ENCODE data around the gene RPS6KA5. TPM values are rescaled to one million over a fixed set of nuclear protein-coding genes. Genes with fewer than 3 reads are reported as not detected.

Gene RPS6KA5
- total RNA-seq, 1 experiment from 2014 or later: 3.8 TPM

DNA sequence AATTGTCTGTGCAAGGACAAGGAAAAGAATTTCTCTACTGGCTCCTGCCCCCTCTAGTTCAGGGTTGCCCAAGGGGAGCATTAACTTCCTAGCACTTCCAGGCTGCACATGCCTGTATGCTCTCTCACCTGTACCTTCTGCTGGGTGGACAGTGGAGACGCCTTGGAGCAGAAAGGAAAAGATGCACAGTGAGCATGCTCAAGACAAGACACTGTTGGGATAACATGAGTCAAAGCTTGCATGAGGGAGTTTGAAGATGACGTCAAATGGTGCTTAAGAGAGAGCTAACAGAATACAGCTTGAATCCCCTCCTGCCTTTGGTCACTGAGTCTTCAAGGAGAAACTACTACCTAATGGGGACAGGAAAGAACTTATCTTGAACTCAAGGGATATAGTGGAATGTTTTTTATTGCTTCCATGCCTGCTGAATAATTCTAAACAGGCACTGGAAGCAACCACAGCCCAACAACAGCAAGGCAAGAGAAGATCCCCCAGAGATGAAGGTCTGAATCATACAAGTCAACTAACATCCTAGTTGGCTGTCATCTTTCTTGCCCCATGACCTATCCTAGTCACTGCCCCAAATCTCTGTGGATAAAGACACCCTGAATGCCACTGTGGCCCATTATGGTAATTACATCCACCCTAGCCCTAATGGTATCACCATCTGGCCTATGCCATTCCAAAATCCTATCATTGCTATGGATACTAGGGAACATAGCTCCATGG lies 23.5 kb downstream of the RPS6KA5 start:
- Mint-ChIP-seq H3K27me3 (ENCODE audit: low read depth) (no peaks in the 10 kb centered on the region; the same call in 1 of the 2 replicates), H3K4me1 (peaks cover 4 to 11% of the 10 kb centered on the region in 2 experiments; a peak in 3 of 4 replicates), H3K36me3 (ENCODE audit: insufficient read depth in 1 of 3, low read depth in 3 of 3) (peaks cover 0 to 6% (median 3%) of the 10 kb centered on the region in 3 experiments; a peak in 2 of 7 replicates), H3K4me3 (no peak overlapping the region), H3K27ac (no peak overlapping the region; a peak in 1 of 7 replicates), H3K9me3 (peaks cover 0 to 3% of the 10 kb centered on the region in 2 experiments; a peak in 1 of 5 replicates)
- no peak overlapping the region for H3K9ac ChIP-seq (ENCODE audit: extremely low read depth, insufficient read length, low read length)
- H3K23ac ChIP-seq (ENCODE audit: insufficient read length, low read depth, low read length): no peak overlapping the region
- H3K23me2 ChIP-seq (ENCODE audit: insufficient read length, low read depth, low read length, poor library complexity, severe bottlenecking): no peaks in the 10 kb centered on the region
- H3K79me2 ChIP-seq (ENCODE audit: insufficient read depth, low read length): no peaks in the 10 kb centered on the region
- no peak overlapping the region for H3K18ac ChIP-seq (ENCODE audit: insufficient read length, low read depth, low read length)
- no CpG with 5 or more reads among the region's 2 CpGs for whole genome bisulfite sequencing (ENCODE audit: extremely low coverage, insufficient read length, low lambda C conversion rate)
- DNase-seq: no peak
- no peaks in the 10 kb centered on the region for H3K9me3 ChIP-seq (ENCODE audit: control insufficient read depth, low read depth, low read length)
- no peak overlapping the region for H2BK120ac ChIP-seq (ENCODE audit: low read depth, low read length, poor library complexity, severe bottlenecking)
- no peak overlapping the region for H2BK5ac ChIP-seq (ENCODE audit: insufficient read length, low read length)
- no peak overlapping the region for H2BK20ac ChIP-seq (ENCODE audit: low read depth, low read length, poor library complexity, severe bottlenecking)
- H3K27ac ChIP-seq (ENCODE audit: insufficient read length, low read depth, low read length): no peak overlapping the region
- no peaks in the 10 kb centered on the region for H3K4me1 ChIP-seq (ENCODE audit: insufficient read depth, low read length)
- no peak overlapping the region for H4K5ac ChIP-seq (ENCODE audit: insufficient read length, low read depth, low read length)
- no peak overlapping the region for H3K4ac ChIP-seq (ENCODE audit: low read depth, low read length)
- no peaks in the 10 kb centered on the region for H3K27me3 ChIP-seq (ENCODE audit: insufficient read depth, low read length)
- no peak overlapping the region for H2AK5ac ChIP-seq (ENCODE audit: insufficient read length, low read length)
- no peak overlapping the region for H4K91ac ChIP-seq (ENCODE audit: insufficient read length, low read depth, low read length)
- H4K8ac ChIP-seq (replicated peaks; ENCODE audit: insufficient read length, low read depth, low read length): no peak overlapping the region
- H2BK15ac ChIP-seq (ENCODE audit: low read depth, low read length): no peak overlapping the region
- no peak overlapping the region for H3K4me2 ChIP-seq (ENCODE audit: insufficient read depth, insufficient read length, low read length)
- H3K79me1 ChIP-seq (ENCODE audit: insufficient read depth, low read depth, low read length, poor library complexity, severe bottlenecking): no peaks in the 10 kb centered on the region
- TF ChIP-seq, protein P1, sequence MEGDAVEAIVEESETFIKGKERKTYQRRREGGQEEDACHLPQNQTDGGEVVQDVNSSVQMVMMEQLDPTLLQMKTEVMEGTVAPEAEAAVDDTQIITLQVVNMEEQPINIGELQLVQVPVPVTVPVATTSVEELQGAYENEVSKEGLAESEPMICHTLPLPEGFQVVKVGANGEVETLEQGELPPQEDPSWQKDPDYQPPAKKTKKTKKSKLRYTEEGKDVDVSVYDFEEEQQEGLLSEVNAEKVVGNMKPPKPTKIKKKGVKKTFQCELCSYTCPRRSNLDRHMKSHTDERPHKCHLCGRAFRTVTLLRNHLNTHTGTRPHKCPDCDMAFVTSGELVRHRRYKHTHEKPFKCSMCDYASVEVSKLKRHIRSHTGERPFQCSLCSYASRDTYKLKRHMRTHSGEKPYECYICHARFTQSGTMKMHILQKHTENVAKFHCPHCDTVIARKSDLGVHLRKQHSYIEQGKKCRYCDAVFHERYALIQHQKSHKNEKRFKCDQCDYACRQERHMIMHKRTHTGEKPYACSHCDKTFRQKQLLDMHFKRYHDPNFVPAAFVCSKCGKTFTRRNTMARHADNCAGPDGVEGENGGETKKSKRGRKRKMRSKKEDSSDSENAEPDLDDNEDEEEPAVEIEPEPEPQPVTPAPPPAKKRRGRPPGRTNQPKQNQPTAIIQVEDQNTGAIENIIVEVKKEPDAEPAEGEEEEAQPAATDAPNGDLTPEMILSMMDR (conservative IDR thresholded peaks at IDR 0.05): no peak
- no peaks in the 10 kb centered on the region for H4K20me1 ChIP-seq (ENCODE audit: control insufficient read depth, insufficient read depth, insufficient read length)
- no peak overlapping the region for H3T11ph ChIP-seq (ENCODE audit: low read length)
- H3K56ac ChIP-seq (ENCODE audit: insufficient read length, low read depth, low read length): no peak overlapping the region
- H2AFZ ChIP-seq (ENCODE audit: low read length): no peak overlapping the region
- no peak overlapping the region for H2BK12ac ChIP-seq (ENCODE audit: insufficient read length, low read depth, low read length)
- no peak overlapping the region for H3K14ac ChIP-seq (ENCODE audit: insufficient read depth, low read length)
